ENCODE data around the gene UBE3A.
"Not testable (repeated sequence)": the region's sequence is repeated elsewhere in the genome, so short reads cannot be mapped to it uniquely, and the experiment has no call there.

Gene UBE3A

DNA sequence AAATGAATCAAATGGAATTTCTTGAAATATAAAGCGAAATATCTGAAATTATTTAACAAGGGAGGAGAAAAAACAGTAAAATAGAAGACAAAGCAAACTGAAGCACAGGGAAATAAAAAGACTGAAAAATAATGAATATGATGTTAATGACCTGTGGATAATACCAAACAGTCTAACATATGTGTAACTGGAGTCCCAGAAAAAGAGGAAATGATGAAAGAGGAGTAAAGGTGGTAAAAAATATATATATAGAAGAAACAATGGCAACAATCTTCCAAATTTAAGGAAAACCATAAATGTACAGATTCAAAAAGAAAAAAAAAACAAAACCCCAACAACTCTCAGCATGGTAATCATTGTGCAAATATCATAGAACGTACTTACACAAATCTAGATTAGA, 21.2 kb downstream of the UBE3A start:
- DNase-seq (ENCODE audit: low spot score) = no peak
- TF ChIP-seq, protein P1, sequence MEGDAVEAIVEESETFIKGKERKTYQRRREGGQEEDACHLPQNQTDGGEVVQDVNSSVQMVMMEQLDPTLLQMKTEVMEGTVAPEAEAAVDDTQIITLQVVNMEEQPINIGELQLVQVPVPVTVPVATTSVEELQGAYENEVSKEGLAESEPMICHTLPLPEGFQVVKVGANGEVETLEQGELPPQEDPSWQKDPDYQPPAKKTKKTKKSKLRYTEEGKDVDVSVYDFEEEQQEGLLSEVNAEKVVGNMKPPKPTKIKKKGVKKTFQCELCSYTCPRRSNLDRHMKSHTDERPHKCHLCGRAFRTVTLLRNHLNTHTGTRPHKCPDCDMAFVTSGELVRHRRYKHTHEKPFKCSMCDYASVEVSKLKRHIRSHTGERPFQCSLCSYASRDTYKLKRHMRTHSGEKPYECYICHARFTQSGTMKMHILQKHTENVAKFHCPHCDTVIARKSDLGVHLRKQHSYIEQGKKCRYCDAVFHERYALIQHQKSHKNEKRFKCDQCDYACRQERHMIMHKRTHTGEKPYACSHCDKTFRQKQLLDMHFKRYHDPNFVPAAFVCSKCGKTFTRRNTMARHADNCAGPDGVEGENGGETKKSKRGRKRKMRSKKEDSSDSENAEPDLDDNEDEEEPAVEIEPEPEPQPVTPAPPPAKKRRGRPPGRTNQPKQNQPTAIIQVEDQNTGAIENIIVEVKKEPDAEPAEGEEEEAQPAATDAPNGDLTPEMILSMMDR (IDR thresholded peaks at IDR 0.05) = no peak
- H3K4me3 ChIP-seq = no peak overlapping the region
- no peak overlapping the region for H3K27ac ChIP-seq

DNA sequence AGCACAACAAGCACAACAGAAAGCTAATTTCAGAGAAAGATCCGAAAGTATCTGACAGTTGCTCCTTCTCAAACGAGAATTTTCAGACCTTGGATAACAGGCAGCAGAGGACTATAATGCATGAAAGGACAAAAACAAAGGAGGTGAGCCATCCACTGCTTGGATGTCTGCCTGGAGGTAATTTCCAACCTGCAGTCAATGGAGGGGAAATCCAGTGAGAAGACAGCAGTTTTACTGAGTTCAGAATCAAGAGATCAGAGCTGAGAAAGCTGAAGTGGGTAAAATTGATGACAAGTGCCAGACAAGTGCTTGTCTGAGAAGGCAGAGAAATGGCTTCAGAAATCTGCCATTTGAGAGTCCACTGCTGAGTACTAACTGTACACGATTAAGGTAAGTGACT, 22.1 kb downstream of the UBE3A start:
- no peak overlapping the region for H3K27ac ChIP-seq
- no peak for DNase-seq (ENCODE audit: low spot score)
- no peak overlapping the region for H3K4me3 ChIP-seq
- TF ChIP-seq, protein P1 (IDR thresholded peaks at IDR 0.05) = no peak

DNA sequence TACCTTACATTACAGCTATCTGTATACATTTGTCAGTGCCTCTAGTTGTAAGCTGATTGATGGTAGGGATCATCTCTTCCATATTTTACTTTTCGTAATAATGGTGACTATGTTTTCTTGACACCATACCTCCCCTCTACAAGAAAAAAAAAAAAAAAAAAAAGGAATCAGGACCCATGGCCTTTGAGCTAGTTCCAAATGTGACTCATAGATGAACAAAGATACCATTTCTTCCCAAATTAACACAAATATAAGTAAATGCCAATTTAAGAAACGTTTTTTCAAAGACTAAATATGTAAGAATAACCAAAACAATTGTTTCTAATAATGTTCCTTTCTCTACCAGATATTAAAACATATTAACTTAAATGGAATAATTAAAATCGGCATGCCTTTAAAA, 23.1 kb downstream of the UBE3A start:
- TF ChIP-seq, protein P1 (IDR thresholded peaks at IDR 0.05) = no peak
- no peak overlapping the region for H3K4me3 ChIP-seq
- DNase-seq (ENCODE audit: low spot score) = no peak
- H3K27ac ChIP-seq = no peak overlapping the region

DNA sequence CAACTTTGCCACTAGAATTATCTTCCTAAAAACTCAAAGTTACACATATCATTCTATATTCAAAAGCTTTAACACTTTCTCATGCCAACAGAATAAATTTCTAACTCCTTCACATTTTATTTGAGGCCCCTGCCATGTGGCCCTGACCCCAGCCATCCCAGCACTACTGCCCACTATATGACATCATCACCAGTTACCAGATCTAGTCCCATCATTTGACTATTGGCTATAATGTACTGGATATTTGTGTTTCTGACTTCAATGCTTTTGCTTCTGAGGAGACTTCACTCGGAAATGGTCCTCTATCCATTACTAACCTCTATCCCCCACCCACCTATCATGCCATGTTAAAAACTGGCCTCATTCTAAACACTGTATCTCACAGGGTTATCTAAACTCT, 23.6 kb downstream of the UBE3A start:
- TF ChIP-seq, protein P1 (IDR thresholded peaks at IDR 0.05) = no peak
- DNase-seq (ENCODE audit: low spot score) = no peak
- H3K27ac ChIP-seq = no peak overlapping the region

DNA sequence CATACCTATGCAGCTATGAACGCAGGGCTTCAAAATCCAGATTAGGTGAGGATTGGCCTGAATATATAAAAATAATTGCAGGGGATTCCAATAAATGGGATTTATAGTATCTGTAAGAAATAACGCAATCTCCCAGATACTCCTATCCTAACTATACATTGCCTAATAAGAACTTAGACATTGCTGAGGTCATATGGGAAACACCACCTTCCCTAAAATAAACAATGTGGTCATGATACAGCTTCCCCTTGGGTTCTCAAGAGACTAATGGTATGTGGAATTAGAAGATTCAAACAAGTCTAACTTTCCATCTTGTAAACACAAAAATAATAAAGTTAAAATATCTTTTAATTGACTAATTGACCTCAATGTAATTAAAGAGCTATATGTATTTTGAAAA, 28.2 kb downstream of the UBE3A start:
- no peak overlapping the region for H3K4me3 ChIP-seq
- TF ChIP-seq, protein P1 (IDR thresholded peaks at IDR 0.05) = no peak
- H3K27ac ChIP-seq = no peak overlapping the region
- DNase-seq (ENCODE audit: low spot score) = no peak

More for the DNA sequence above, 23.6 kb downstream of the UBE3A start:
- H3K4me3 ChIP-seq = no peak overlapping the region

DNA sequence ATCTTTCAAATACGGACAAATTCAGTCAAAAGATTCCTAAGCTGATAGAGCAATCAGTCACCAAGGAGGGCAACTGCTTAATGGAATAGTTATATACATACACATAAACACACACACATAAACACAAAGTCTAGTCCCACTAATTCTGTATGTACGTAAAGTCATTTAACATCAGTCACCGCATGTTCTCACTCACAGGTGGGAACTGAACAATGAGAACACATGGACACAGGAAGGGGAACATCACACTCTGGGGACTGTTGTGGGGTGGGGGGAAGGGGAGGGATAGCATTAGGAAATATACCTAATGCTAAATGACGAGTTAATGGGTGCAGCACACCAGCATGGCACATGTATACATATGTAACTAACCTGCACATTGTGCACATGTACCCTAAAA, 29.1 kb downstream of the UBE3A start:
- not testable (repeated sequence) for H3K27ac ChIP-seq; DNase-seq (ENCODE audit: low spot score); H3K4me3 ChIP-seq

DNA sequence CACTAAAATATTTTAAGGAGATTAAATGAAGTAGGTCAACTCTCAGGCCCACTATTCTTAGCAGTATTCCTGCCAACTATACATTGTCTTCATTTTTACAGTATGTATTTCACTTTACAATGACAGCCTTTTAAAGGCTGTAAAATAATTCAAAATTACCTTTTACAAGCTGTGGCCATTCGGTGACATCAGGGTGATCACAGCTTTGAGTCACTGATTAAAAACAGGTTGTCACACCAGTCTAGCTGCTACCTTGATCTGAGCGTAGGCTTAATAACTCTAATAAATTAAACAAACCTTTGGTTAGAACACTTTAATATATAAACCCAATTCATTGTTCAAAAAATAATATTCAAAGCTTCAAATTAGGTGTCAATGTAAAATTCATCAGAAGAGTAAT, 29.9 kb downstream of the UBE3A start:
- TF ChIP-seq, protein P1 (IDR thresholded peaks at IDR 0.05) = no peak
- Histone ChIP-seq H3K4me3 (no peak overlapping the region), H3K27ac (no peak overlapping the region)
- no peak for DNase-seq (ENCODE audit: low spot score)

DNA sequence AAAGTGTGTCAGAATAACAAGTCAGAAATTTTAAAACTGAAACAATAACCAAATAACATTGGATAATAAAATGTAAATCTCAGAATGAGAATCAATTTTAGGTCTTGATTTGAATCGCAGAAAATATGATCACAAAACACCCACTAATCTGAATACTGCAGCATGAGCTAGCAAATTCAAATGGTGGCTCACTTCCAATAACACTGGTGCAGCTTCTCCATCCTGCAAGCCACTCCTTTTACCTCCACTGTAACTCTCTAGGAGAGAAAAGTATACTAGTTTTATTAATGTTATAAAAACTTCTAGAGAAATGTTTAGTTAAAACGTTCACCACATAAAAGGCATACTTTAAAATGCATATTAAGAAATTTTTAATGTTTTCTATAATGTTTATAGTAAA, 30.4 kb downstream of the UBE3A start:
- TF ChIP-seq, protein P1 (IDR thresholded peaks at IDR 0.05) = no peak
- Histone ChIP-seq H3K4me3 (no peak overlapping the region), H3K27ac (no peak overlapping the region)
- DNase-seq (ENCODE audit: low spot score) = no peak

Measured in coronary artery (tissue), 2 donors.